Skeletal muscle cell (primary cell): Measurements from ENCODE around the gene EEF1B2.

Experiments used
- DNase-seq: peaks from one replicate; pipeline ENCODE4 v3.0.0-alpha.2; 2010; ENCODE audit warnings: low read depth
- H3K4me3 ChIP-seq: 2 replicates; pipeline ENCODE4 v1.5.1; 2011; ENCODE audit warnings: low read depth, mild to moderate bottlenecking, control low read depth, low read length, moderate library complexity

Gene EEF1B2

GRCh38 chr2:206208900-206209299, 49.2 kb downstream of the EEF1B2 start:
- H3K4me3 ChIP-seq, result no peak overlapping the region
- no peak for DNase-seq

- DNase-seq, result peak; percentile 10
- H3K4me3 ChIP-seq, result peak overlapping the region; percentile 1
These were observed 52.1 kb downstream of the EEF1B2 start for GRCh38 chr2:206211657-206212255.
